Urothelium cell line (cell line): Measurements from ENCODE around the gene PKP4.
"Not testable (repeated sequence)": the region's sequence is repeated elsewhere in the genome, so short reads cannot be mapped to it uniquely, and the experiment has no call there.

Experiments
- DNase-seq: peaks from one replicate; pipeline ENCODE4 v3.0.0; 2011; ENCODE audit warnings: low spot score, mixed read lengths
- FAIRE-seq: peaks from 2 replicates; lab custom pipeline; 2011; peaks lifted over from hg19 to GRCh38; lab: Jason Lieb, UNC

PKP4 gene

GRCh38 chr2:158456309-158457066 is at the start of gene PKP4, which contains the start of gene CCDC148:
Gene PKP4, plus strand, starts transcription at chr2:158456952. Its CDS starts 76,233 bp downstream, at chr2:158533185.
Gene CCDC148, minus strand, starts transcription at chr2:158456753. Its CDS starts 314 bp downstream, at chr2:158456439.
- DNase-seq (peak; percentile 97), FAIRE-seq (peak; percentile 73)

GRCh38 chr2:158407031-158407430 is 49.7 kb upstream of the PKP4 start:
- DNase-seq (no peak), FAIRE-seq (no peak)

GRCh38 chr2:158410132-158410531 is 46.6 kb upstream of the PKP4 start:
- DNase-seq (no peak), FAIRE-seq (no peak)

GRCh38 chr2:158411748-158412147 is 45.0 kb upstream of the PKP4 start:
- no peak for FAIRE-seq

GRCh38 chr2:158412206-158412605 is 44.5 kb upstream of the PKP4 start:
- DNase-seq: no peak
- FAIRE-seq: no peak

More at GRCh38 chr2:158411748-158412147, 45.0 kb upstream of the PKP4 start:
- DNase-seq: no peak

- FAIRE-seq (no peak), DNase-seq (no peak)
Observed at GRCh38 chr2:158413581-158413980, 43.2 kb upstream of the PKP4 start.

GRCh38 chr2:158414538-158414937 is 42.2 kb upstream of the PKP4 start:
- FAIRE-seq (no peak), DNase-seq (peak; percentile 46)

- DNase-seq (no peak), FAIRE-seq (no peak)
Observed at GRCh38 chr2:158432117-158432516, 24.6 kb upstream of the PKP4 start.

GRCh38 chr2:158433716-158434115 is 23.0 kb upstream of the PKP4 start:
- not testable (repeated sequence) for DNase-seq, FAIRE-seq

- DNase-seq: not testable (repeated sequence)
Observed at GRCh38 chr2:158439062-158439461, 17.7 kb upstream of the PKP4 start.

GRCh38 chr2:158443606-158444005 is 13.1 kb upstream of the PKP4 start:
- DNase-seq (no peak), FAIRE-seq (no peak)

More at GRCh38 chr2:158439062-158439461, 17.7 kb upstream of the PKP4 start:
- not testable (repeated sequence) for FAIRE-seq

GRCh38 chr2:158457092-158457825 is 507 bp downstream of the PKP4 start:
- FAIRE-seq (no peak), DNase-seq (peak; percentile 49)

GRCh38 chr2:158457826-158458616 is 1.3 kb downstream of the PKP4 start:
- peak; percentile 66 for FAIRE-seq
- DNase-seq: peak; percentile 89

- no peak for FAIRE-seq
- DNase-seq: no peak
Observed at GRCh38 chr2:158458617-158458920, 1.8 kb downstream of the PKP4 start.

GRCh38 chr2:158459161-158460003 is 2.6 kb downstream of the PKP4 start:
- no peak for DNase-seq

GRCh38 chr2:158460632-158461297 is 4.0 kb downstream of the PKP4 start:
- FAIRE-seq (no peak), DNase-seq (no peak)

More at GRCh38 chr2:158459161-158460003, 2.6 kb downstream of the PKP4 start:
- FAIRE-seq: no peak

- DNase-seq: no peak
- FAIRE-seq: no peak
Observed at GRCh38 chr2:158463496-158464095, 6.8 kb downstream of the PKP4 start.

- no peak for FAIRE-seq
Observed at GRCh38 chr2:158464426-158465281, 7.9 kb downstream of the PKP4 start.

More at GRCh38 chr2:158464426-158465281, 7.9 kb downstream of the PKP4 start:
- no peak for DNase-seq
